Gastroesophageal sphincter (tissue), 4 donors: ENCODE measurements around the gene NUDT2. TPM values are rescaled to one million over a fixed set of nuclear protein-coding genes. Genes with fewer than 3 reads are reported as not detected.
"Not testable (repeated sequence)": the region's sequence is repeated elsewhere in the genome, so short reads cannot be mapped to it uniquely, and the experiment has no call there.

Experiments used
- ATAC-seq: fragments of 150-250 bp; one replicate; pipeline ENCODE4 v1.9.1; 2016; ENCODE audit warnings: mild to moderate bottlenecking, moderate library complexity
- H3K27ac ChIP-seq, 4 donors: fragments of 200-600 bp; sonication (generic) in 3 of 4; 1 replicate in 3 of 4; 2 replicates in 1 of 4; pipeline ENCODE4 v1.5.1; 2016 to 2019
- H3K27me3 ChIP-seq: fragments of 200-600 bp; sonication (generic); one replicate; pipeline ENCODE4 v1.5.1; 2019
- H3K36me3 ChIP-seq, 2 donors: fragments of 200-600 bp; sonication (generic); one replicate each; pipeline ENCODE4 v1.5.1; 2019; ENCODE audit warnings: control low read depth in 1 of 2
- H3K4me1 ChIP-seq, 3 donors: fragments of 200-600 bp; sonication (generic); 1 replicate in 2 of 3; 2 replicates in 1 of 3; pipeline ENCODE4 v1.5.1; 2016 to 2019; ENCODE audit warnings: control low read depth in 2 of 3
- H3K4me3 ChIP-seq, 2 donors: fragments of 200-600 bp; sonication (generic); one replicate each; pipeline ENCODE4 v1.5.1; 2019; ENCODE audit warnings: mild to moderate bottlenecking in 1 of 2, moderate library complexity in 1 of 2
- H3K9me3 ChIP-seq, 3 donors: fragments of 200-600 bp; sonication (generic); one replicate each; pipeline ENCODE4 v1.5.1; 2017 to 2019; ENCODE audit warnings: control low read depth in 2 of 3
- CTCF ChIP-seq, 4 experiments: fragments of 200-600 bp in 2 of 4; fragments of 450-650 bp in 2 of 4; sonication (generic) in 1 of 4; IDR thresholded peaks; one replicate each; pipeline ENCODE4 v1.5.1; 2017 to 2019; ENCODE audit warnings: antibody characterized with exemption in 4 of 4, mild to moderate bottlenecking in 2 of 4, moderate library complexity in 2 of 4
- EP300 ChIP-seq: sonication (generic); formaldehyde crosslinking; IDR thresholded peaks from one replicate; pipeline ENCODE4 v1.6.1; 2017; ENCODE audit warnings: antibody characterized with exemption, mild to moderate bottlenecking
- POLR2A ChIP-seq, 2 donors: fragments of 450-650 bp; IDR thresholded peaks; one replicate each; pipeline ENCODE4 v1.6.1; 2017; ENCODE audit warnings: antibody characterized with exemption in 2 of 2, mild to moderate bottlenecking in 2 of 2, moderate library complexity in 1 of 2
- POLR2AphosphoS5 ChIP-seq: sonication (generic); formaldehyde crosslinking; IDR thresholded peaks from one replicate; pipeline ENCODE4 v1.6.1; 2017; ENCODE audit warnings: antibody characterized with exemption
- WGBS, 2 donors: methylation state at CpG; one replicate each; pipeline ENCODE4 v1.1.5; 2018; ENCODE audit warnings: low coverage in 1 of 2; 5-methylcytosine and 5-hydroxymethylcytosine counted together
- total RNA-seq, 4 donors: library from RNA; depleted of rRNA; stranded (reverse); fragments of >200 nt; gene quantifications; one replicate each; pipeline ENCODE4 v1.1.0, GENCODE V29; 2016

NUDT2 gene
- total RNA-seq, 4 donors from 2014 or later, result 14.4 to 40.9 (median 26.0) TPM

- Histone ChIP-seq H3K27me3 (no peaks in the 10 kb centered on the region), H3K36me3 (no peaks in the 10 kb centered on the region), H3K9me3 (no peaks in the 10 kb centered on the region), H3K4me1 (no peaks in the 10 kb centered on the region), H3K4me3 (no peak overlapping the region), H3K27ac (no peak overlapping the region)
- WGBS, 2 donors, result 50 to 51% methylated on average over 2 of the region's 2 CpGs
- no peak for TF ChIP-seq POLR2A (IDR thresholded peaks at IDR 0.05)
- no peak for TF ChIP-seq EP300
- no peak for TF ChIP-seq POLR2AphosphoS5
- TF ChIP-seq CTCF (IDR thresholded peaks at IDR 0.05), result no peak
- ATAC-seq, result no peak
These were observed 36.8 kb upstream of the NUDT2 start for GRCh38 chr9:34292552-34292951.

GRCh38 chr9:34301064-34301463, 28.3 kb upstream of the NUDT2 start:
- H3K27ac ChIP-seq, H3K4me1 ChIP-seq, ATAC-seq, H3K36me3 ChIP-seq, H3K27me3 ChIP-seq, H3K9me3 ChIP-seq, H3K4me3 ChIP-seq: not testable (repeated sequence)
- 68 to 87% methylated on average over 3 to 4 of the region's 7 CpGs for WGBS, 2 donors

GRCh38 chr9:34308316-34308715, 21.1 kb upstream of the NUDT2 start:
- not testable (repeated sequence) for ATAC-seq
- WGBS, 2 donors, result 94 to 100% methylated on average over 2 of the region's 3 CpGs

GRCh38 chr9:34310215-34310614, 19.2 kb upstream of the NUDT2 start:
- no peak overlapping the region for H3K4me3 ChIP-seq
- 86 to 100% methylated on average over 1 of the region's 1 CpG for WGBS, 2 donors

More at GRCh38 chr9:34308316-34308715, 21.1 kb upstream of the NUDT2 start:
- H3K36me3 ChIP-seq, H3K27ac ChIP-seq, H3K27me3 ChIP-seq, H3K9me3 ChIP-seq, H3K4me3 ChIP-seq, H3K4me1 ChIP-seq: not testable (repeated sequence)

GRCh38 chr9:34311499-34312185, 17.7 kb upstream of the NUDT2 start:
- no peak for ATAC-seq
- 70 to 91% methylated on average over 6 of the region's 6 CpGs for WGBS, 2 donors

More at GRCh38 chr9:34310215-34310614, 19.2 kb upstream of the NUDT2 start:
- no peaks in the 10 kb centered on the region for H3K9me3 ChIP-seq
- no peak for ATAC-seq
- TF ChIP-seq POLR2A (IDR thresholded peaks at IDR 0.05), result no peak
- no peaks in the 10 kb centered on the region for H3K36me3 ChIP-seq
- no peak overlapping the region for H3K27ac ChIP-seq
- no peaks in the 10 kb centered on the region for H3K4me1 ChIP-seq
- no peaks in the 10 kb centered on the region for H3K27me3 ChIP-seq

GRCh38 chr9:34317436-34317835, 11.9 kb upstream of the NUDT2 start:
- 55 to 77% methylated on average over 1 to 2 of the region's 2 CpGs for WGBS, 2 donors
- H3K4me3 ChIP-seq, result no peak overlapping the region
- no peaks in the 10 kb centered on the region for H3K36me3 ChIP-seq
- no peaks in the 10 kb centered on the region for H3K9me3 ChIP-seq
- ATAC-seq, result no peak
- TF ChIP-seq CTCF (IDR thresholded peaks at IDR 0.05) (no peak), EP300 (no peak), POLR2AphosphoS5 (no peak), POLR2A (IDR thresholded peaks at IDR 0.05) (no peak)
- no peaks in the 10 kb centered on the region for H3K27me3 ChIP-seq
- no peak overlapping the region for H3K27ac ChIP-seq
- no peaks in the 10 kb centered on the region for H3K4me1 ChIP-seq

More at GRCh38 chr9:34311499-34312185, 17.7 kb upstream of the NUDT2 start:
- no peaks in the 10 kb centered on the region for H3K36me3 ChIP-seq
- no peak overlapping the region for H3K27ac ChIP-seq
- H3K4me1 ChIP-seq, result no peaks in the 10 kb centered on the region
- no peak overlapping the region for H3K4me3 ChIP-seq
- TF ChIP-seq CTCF (IDR thresholded peaks at IDR 0.05), result no peak
- TF ChIP-seq EP300, result no peak
- TF ChIP-seq POLR2AphosphoS5, result no peak
- no peak for TF ChIP-seq POLR2A (IDR thresholded peaks at IDR 0.05)
- H3K9me3 ChIP-seq, result no peaks in the 10 kb centered on the region
- no peaks in the 10 kb centered on the region for H3K27me3 ChIP-seq
